HepG2 (cell line): ENCODE measurements around the gene KIAA0040. TPM values are rescaled to one million over a fixed set of nuclear protein-coding genes. Genes with fewer than 3 reads are reported as not detected.

ENCODE experiments used
- ATAC-seq: fragments of 200-7000 bp; cut with Tn5 transposase; 3 replicates; pipeline ENCODE4 v1.9.1; 2020; ENCODE audit warnings: mild to moderate bottlenecking, moderate library complexity
- BruUV-seq: library from RNA; stranded (reverse); fragments of 400-500 nt; replicated peaks from 2 replicates; lab custom pipeline; 2021; lab: Mats Ljungman, UMichigan
- CTCF ChIA-PET: fragments of 300-600 bp; formaldehyde crosslinking; extraction: SDS; loops from one replicate; lab custom pipeline; 2021; ENCODE audit warnings: low total read pairs, inconsistent platforms, low intra/inter-chr PET ratio; lab: Yijun Ruan, JAX
- POLR2A ChIA-PET: fragments of 350-600 bp; sonication (Branson Sonifier 250); formaldehyde crosslinking; loops from one replicate; lab custom pipeline; 2020; ENCODE audit warnings: antibody characterized with exemption, inconsistent platforms; lab: Yijun Ruan, JAX
- DNase-seq: peaks from one replicate; pipeline ENCODE4 v3.0.0-alpha.2; 2015; ENCODE audit warnings: low spot score
- FAIRE-seq: peaks from 3 replicates; lab custom pipeline; 2011; peaks lifted over from hg19 to GRCh38; lab: Jason Lieb, UNC
- H2AFZ ChIP-seq: one replicate; pipeline ENCODE4 v1.6.1; 2011; ENCODE audit warnings: low read length, inconsistent platforms
- H3K27ac ChIP-seq: fragments of 300-600 bp; 3 replicates; pipeline ENCODE4 v1.8.0; 2011; ENCODE audit warnings: mixed run types, mild to moderate bottlenecking, mixed read lengths, low read length, inconsistent platforms; ENCODE audit not compliant: insufficient read depth; ENCODE audit errors: extremely low read length
- H3K27me3 ChIP-seq, 2 experiments: fragments of 200-600 bp in 1 of 2; 2 replicates in 1 of 2; 3 replicates in 1 of 2; pipeline versions ENCODE4 v1.6.0 to v1.8.0; 2011; ENCODE audit warnings: low read length in 2 of 2, mild to moderate bottlenecking in 2 of 2, moderate library complexity in 2 of 2, inconsistent platforms in 1 of 2; ENCODE audit not compliant: insufficient read depth in 2 of 2, control insufficient read depth in 1 of 2
- H3K36me3 ChIP-seq, 2 experiments: fragments of 200-600 bp in 1 of 2; replicated peaks in 1 of 2; 2 replicates in 1 of 2; 3 replicates in 1 of 2; pipeline versions ENCODE4 v1.5.1 to v1.8.0; 2011; ENCODE audit warnings: low read length in 2 of 2, inconsistent platforms in 1 of 2; ENCODE audit not compliant: insufficient read depth in 2 of 2, control insufficient read depth in 1 of 2
- H3K4me1 ChIP-seq: 2 replicates; pipeline ENCODE4 v1.5.1; 2012; ENCODE audit warnings: low read length, inconsistent platforms; ENCODE audit not compliant: insufficient read depth
- H3K4me2 ChIP-seq: 2 replicates; pipeline ENCODE4 v1.6.0; 2011; ENCODE audit warnings: low read depth, low read length, inconsistent platforms
- H3K4me3 ChIP-seq, 3 experiments: fragments of 200-600 bp in 1 of 3; sonication (generic), shearing (Covaris generic) in 1 of 3; replicated peaks in 1 of 3; 2 replicates each; pipeline ENCODE4 v1.5.1; 2011 to 2016; ENCODE audit warnings: low read length in 3 of 3, inconsistent platforms in 2 of 3, low read depth in 2 of 3, mild to moderate bottlenecking in 2 of 3, control low read depth in 1 of 3, mixed read lengths in 1 of 3; ENCODE audit not compliant: insufficient read depth in 1 of 3
- H3K79me2 ChIP-seq: one replicate; pipeline ENCODE4 v1.6.1; 2011; ENCODE audit warnings: low read length, inconsistent platforms; ENCODE audit not compliant: insufficient read depth
- H3K9ac ChIP-seq: 2 replicates; pipeline ENCODE4 v1.6.0; 2011; ENCODE audit warnings: mild to moderate bottlenecking, low read depth, low read length, inconsistent platforms; ENCODE audit not compliant: insufficient read depth
- H3K9me3 ChIP-seq: 2 replicates; pipeline ENCODE4 v1.5.1; 2012; ENCODE audit warnings: mild to moderate bottlenecking, low read length
- H4K20me1 ChIP-seq: 2 replicates; pipeline ENCODE4 v1.6.0; 2011; ENCODE audit warnings: inconsistent platforms, mild to moderate bottlenecking, low read length, moderate library complexity; ENCODE audit not compliant: insufficient read depth
- EZH2 ChIP-seq: conservative IDR thresholded peaks from 2 replicates; pipeline ENCODE4 v1.6.1; 2012; ENCODE audit warnings: mild to moderate bottlenecking, low read depth, low read length, moderate library complexity
- JARID2 ChIP-seq: sonication (generic); formaldehyde crosslinking; IDR thresholded peaks from 2 replicates; pipeline ENCODE4 v1.8.1; 2023; ENCODE audit warnings: missing genetic modification reagents, inconsistent platforms; ENCODE audit not compliant: insufficient replicate concordance
- PRMT3 ChIP-seq: sonication (generic); formaldehyde crosslinking; IDR thresholded peaks from 2 replicates; pipeline ENCODE4 v1.8.1; 2022; ENCODE audit warnings: low read depth, mild to moderate bottlenecking, moderate library complexity, missing genetic modification reagents, borderline replicate concordance
- SMC3 ChIP-seq: IDR thresholded peaks from 2 replicates; pipeline ENCODE4 v1.6.1; 2011; ENCODE audit warnings: low read length, improper control_type of control experiment
- SOX5 ChIP-seq: IDR thresholded peaks from 2 replicates; pipeline ENCODE4 v1.6.1; 2016; ENCODE audit warnings: borderline replicate concordance
- ZNF296 ChIP-seq: sonication (generic); formaldehyde crosslinking; conservative IDR thresholded peaks from 2 replicates; pipeline ENCODE4 v1.5.0; 2020; ENCODE audit warnings: mild to moderate bottlenecking, missing genetic modification reagents
- ZNF772 ChIP-seq: sonication (generic); formaldehyde crosslinking; IDR thresholded peaks from 2 replicates; pipeline ENCODE4 v1.5.0; 2020; ENCODE audit warnings: mild to moderate bottlenecking, missing genetic modification reagents
- WGBS: methylation state at CpG from one replicate; pipeline ENCODE4 v1.1.6; 2017; ENCODE audit warnings: low lambda C conversion rate; 5-methylcytosine and 5-hydroxymethylcytosine counted together
- in situ Hi-C: cut with HindIII; loops from 2 replicates; pipeline ENCODE4 v1.10.0; 2017; ENCODE audit warnings: low pct_unique_long_range_greater_than_20kb; ENCODE audit not compliant: extremely low pct_ligation_motif_present
- intact Hi-C: fragments of 100-400 bp; cut with micrococcal nuclease; formaldehyde crosslinking; loops from one replicate; pipeline ENCODE4 v1.10.0; 2022; ENCODE audit not compliant: unreplicated experiment
- polyA plus RNA-seq, 8 experiments: library from polyadenylated mRNA; depleted of rRNA in 3 of 8; stranded (reverse) in 7 of 8; unstranded in 1 of 8; fragments of >200 nt; fragmentation: Illumina TruSeq in 4 of 8; extraction: Trizol in 4 of 8; gene quantifications; 2 replicates each; pipeline versions ENCODE4 v1.2.1 to v1.2.3, GENCODE V29; 2011 to 2016; ENCODE audit warnings: low read depth in 4 of 8, missing spikeins in 1 of 8, mixed read lengths in 1 of 8; ENCODE audit not compliant: insufficient read depth in 1 of 8
- total RNA-seq, 5 experiments: library from RNA; depleted of rRNA; stranded (reverse); fragments of >200 nt; fragmentation: Illumina TruSeq; extraction: Trizol; gene quantifications; 2 replicates each; pipeline ENCODE4 v1.2.3, GENCODE V29; 2016; ENCODE audit warnings: low read depth in 1 of 5
- TF ChIP-seq, protein P1 (sequence below): conservative IDR thresholded peaks from 2 replicates; pipeline ENCODE4 v1.6.1; 2018; ENCODE audit warnings: missing genetic modification reagents
- TF ChIP-seq, protein P2 (sequence below): sonication (generic); formaldehyde crosslinking; IDR thresholded peaks from 2 replicates; pipeline ENCODE4 v1.4.0; 2020; ENCODE audit warnings: missing genetic modification reagents, borderline replicate concordance

Gene KIAA0040
- total and polyA plus RNA-seq, 2 of the 13 experiments (the other 11 are each of a cell fraction or from before 2014, with no cell fraction given) = 0.24 to 0.26 TPM

DNA sequence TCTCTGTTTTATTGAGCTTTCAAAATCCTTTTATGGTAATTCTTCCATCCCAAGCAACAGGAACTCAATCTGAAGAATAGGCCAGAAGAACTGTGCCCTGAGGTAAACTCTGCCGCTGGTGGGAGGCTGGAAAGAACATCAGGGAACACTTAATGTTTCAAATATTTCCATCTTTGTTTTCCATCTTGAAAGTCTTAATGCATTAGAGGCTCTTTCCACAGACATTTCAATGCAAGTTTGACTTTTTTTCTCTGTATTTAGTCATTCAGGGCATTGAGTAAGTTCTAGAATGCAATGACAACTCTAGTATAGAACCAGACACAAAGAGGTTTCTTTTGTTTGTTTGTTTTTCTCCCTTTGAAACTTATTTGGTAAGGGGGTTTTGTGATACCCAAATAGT is 61.5 kb downstream of the KIAA0040 start:
- H3K4me3 ChIP-seq = no peak overlapping the region
- H3K36me3 ChIP-seq = no peaks in the 10 kb centered on the region
- no peaks in the 10 kb centered on the region for H3K4me1 ChIP-seq
- no TSS peak for BruUV-seq
- H4K20me1 ChIP-seq = no peaks in the 10 kb centered on the region
- no peak overlapping the region for H3K4me2 ChIP-seq
- H3K27ac ChIP-seq = no peak overlapping the region
- TF ChIP-seq, protein P1, sequence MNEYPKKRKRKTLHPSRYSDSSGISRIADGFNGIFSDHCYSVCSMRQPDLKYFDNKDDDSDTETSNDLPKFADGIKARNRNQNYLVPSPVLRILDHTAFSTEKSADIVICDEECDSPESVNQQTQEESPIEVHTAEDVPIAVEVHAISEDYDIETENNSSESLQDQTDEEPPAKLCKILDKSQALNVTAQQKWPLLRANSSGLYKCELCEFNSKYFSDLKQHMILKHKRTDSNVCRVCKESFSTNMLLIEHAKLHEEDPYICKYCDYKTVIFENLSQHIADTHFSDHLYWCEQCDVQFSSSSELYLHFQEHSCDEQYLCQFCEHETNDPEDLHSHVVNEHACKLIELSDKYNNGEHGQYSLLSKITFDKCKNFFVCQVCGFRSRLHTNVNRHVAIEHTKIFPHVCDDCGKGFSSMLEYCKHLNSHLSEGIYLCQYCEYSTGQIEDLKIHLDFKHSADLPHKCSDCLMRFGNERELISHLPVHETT = no peak
- TF ChIP-seq ZNF772 = no peak
- no peak for TF ChIP-seq ZNF296 (CRISPR knock-in tag)
- TF ChIP-seq JARID2 (CRISPR knock-in tag) = no peak
- TF ChIP-seq SOX5 (CRISPR knock-in tag) = no peak
- no peak for TF ChIP-seq PRMT3
- TF ChIP-seq SMC3 = no peak
- DNase-seq (no peak), FAIRE-seq (no peak), ATAC-seq (no peak)
- no peaks in the 10 kb centered on the region for H3K79me2 ChIP-seq
- intact Hi-C loops (no loop called here), in situ Hi-C loops (no loop called here)
- ChIA-PET POLR2A (no interaction called here), CTCF (no interaction called here)
- 30% methylated on average over 1 of the region's 1 CpG for WGBS
- H3K9ac ChIP-seq = no peak overlapping the region
- H2AFZ ChIP-seq = no peak overlapping the region
- no peaks in the 10 kb centered on the region; a peak in 1 of 5 replicates for H3K27me3 ChIP-seq
- no peaks in the 10 kb centered on the region for H3K9me3 ChIP-seq

DNA sequence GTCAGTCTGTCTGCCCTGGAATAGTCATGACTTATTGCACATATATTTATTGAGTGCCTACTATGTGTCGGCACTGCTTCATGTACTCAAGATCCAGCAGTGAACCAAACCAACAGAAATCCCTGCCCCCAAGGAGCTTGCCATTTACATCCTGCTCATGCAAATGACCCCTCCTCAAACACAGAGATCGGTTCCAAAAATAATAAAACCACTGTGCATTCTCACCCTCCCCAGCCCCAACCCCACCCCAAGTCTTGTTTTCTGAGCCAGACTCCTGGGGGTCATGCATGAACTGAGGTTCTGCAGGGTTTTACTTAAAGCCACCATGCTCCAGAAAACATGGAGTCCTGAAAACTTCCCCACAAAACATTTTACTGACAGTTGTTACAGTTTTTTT is 61.9 kb downstream of the KIAA0040 start:
- no TSS peak for BruUV-seq
- ATAC-seq = no peak

More for the DNA sequence above, 61.9 kb downstream of the KIAA0040 start:
- Histone ChIP-seq H3K36me3 (no peaks in the 10 kb centered on the region), H3K4me1 (no peaks in the 10 kb centered on the region), H3K79me2 (no peaks in the 10 kb centered on the region), H3K27me3 (no peaks in the 10 kb centered on the region; a peak in 1 of 5 replicates), H3K9me3 (no peaks in the 10 kb centered on the region), H2AFZ (no peak overlapping the region), H3K4me3 (no peak overlapping the region), H3K27ac (no peak overlapping the region), H4K20me1 (no peaks in the 10 kb centered on the region), H3K4me2 (no peak overlapping the region), H3K9ac (no peak overlapping the region)
- 19% methylated on average over 2 of the region's 2 CpGs for WGBS
- in situ Hi-C loops = no loop called here
- DNase-seq (no peak), FAIRE-seq (no peak)
- CTCF ChIA-PET = no interaction called here
- POLR2A ChIA-PET = no interaction called here
- intact Hi-C loops = no loop called here
- TF ChIP-seq EZH2 = no peak
- TF ChIP-seq, protein P2, sequence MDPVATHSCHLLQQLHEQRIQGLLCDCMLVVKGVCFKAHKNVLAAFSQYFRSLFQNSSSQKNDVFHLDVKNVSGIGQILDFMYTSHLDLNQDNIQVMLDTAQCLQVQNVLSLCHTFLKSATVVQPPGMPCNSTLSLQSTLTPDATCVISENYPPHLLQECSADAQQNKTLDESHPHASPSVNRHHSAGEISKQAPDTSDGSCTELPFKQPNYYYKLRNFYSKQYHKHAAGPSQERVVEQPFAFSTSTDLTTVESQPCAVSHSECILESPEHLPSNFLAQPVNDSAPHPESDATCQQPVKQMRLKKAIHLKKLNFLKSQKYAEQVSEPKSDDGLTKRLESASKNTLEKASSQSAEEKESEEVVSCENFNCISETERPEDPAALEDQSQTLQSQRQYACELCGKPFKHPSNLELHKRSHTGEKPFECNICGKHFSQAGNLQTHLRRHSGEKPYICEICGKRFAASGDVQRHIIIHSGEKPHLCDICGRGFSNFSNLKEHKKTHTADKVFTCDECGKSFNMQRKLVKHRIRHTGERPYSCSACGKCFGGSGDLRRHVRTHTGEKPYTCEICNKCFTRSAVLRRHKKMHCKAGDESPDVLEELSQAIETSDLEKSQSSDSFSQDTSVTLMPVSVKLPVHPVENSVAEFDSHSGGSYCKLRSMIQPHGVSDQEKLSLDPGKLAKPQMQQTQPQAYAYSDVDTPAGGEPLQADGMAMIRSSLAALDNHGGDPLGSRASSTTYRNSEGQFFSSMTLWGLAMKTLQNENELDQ = no peak
